HepG2 (cell line): ENCODE data around the gene COG1. TPM values are rescaled to one million over a fixed set of nuclear protein-coding genes. Genes with fewer than 3 reads are reported as not detected.

Source experiments
- HHEX ChIP-seq: IDR thresholded peaks from 2 replicates; pipeline ENCODE4 v1.6.1; 2016; ENCODE audit warnings: control low read depth
- HNRNPUL1 ChIP-seq: fragments of 200-400 bp; formaldehyde crosslinking; IDR thresholded peaks from 2 replicates; pipeline ENCODE4 v1.6.1; 2017; ENCODE audit warnings: low read depth, mild to moderate bottlenecking, low read length, moderate library complexity
- KDM5B ChIP-seq: sonication (generic); formaldehyde crosslinking; IDR thresholded peaks from 2 replicates; pipeline ENCODE4 v1.4.0; 2020; ENCODE audit warnings: missing genetic modification reagents, mild to moderate bottlenecking, borderline replicate concordance
- MLLT10 ChIP-seq: sonication (generic); formaldehyde crosslinking; IDR thresholded peaks from 2 replicates; pipeline ENCODE4 v1.4.0; 2020; ENCODE audit warnings: missing genetic modification reagents
- PAWR ChIP-seq: sonication (generic); formaldehyde crosslinking; IDR thresholded peaks from 2 replicates; pipeline ENCODE4 v1.4.0; 2020; ENCODE audit warnings: missing genetic modification reagents, mild to moderate bottlenecking, borderline replicate concordance
- TCF7 ChIP-seq: sonication (generic); IDR thresholded peaks from 2 replicates; pipeline ENCODE4 v1.6.1; 2016; ENCODE audit warnings: antibody characterized with exemption, low read depth
- ZBTB14 ChIP-seq: sonication (generic); formaldehyde crosslinking; IDR thresholded peaks from 2 replicates; pipeline ENCODE4 v1.4.0; 2020; ENCODE audit warnings: missing genetic modification reagents
- ZNF260 ChIP-seq: sonication (generic); formaldehyde crosslinking; IDR thresholded peaks from 2 replicates; pipeline ENCODE4 v1.4.0; 2020; ENCODE audit warnings: missing genetic modification reagents, low read depth, mild to moderate bottlenecking, borderline replicate concordance
- ZNF275 ChIP-seq: sonication (generic); formaldehyde crosslinking; IDR thresholded peaks from 2 replicates; pipeline ENCODE4 v1.8.0; 2022; ENCODE audit warnings: missing genetic modification reagents, mild to moderate bottlenecking, inconsistent platforms, borderline replicate concordance
- ZNF879 ChIP-seq: sonication (generic); formaldehyde crosslinking; IDR thresholded peaks from 2 replicates; pipeline ENCODE4 v1.8.1; 2023; ENCODE audit warnings: missing genetic modification reagents
- polyA plus RNA-seq, 8 experiments: library from polyadenylated mRNA; depleted of rRNA in 3 of 8; stranded (reverse) in 7 of 8; unstranded in 1 of 8; fragments of >200 nt; fragmentation: Illumina TruSeq in 4 of 8; extraction: Trizol in 4 of 8; gene quantifications; 2 replicates each; pipeline versions ENCODE4 v1.2.1 to v1.2.3, GENCODE V29; 2011 to 2016; ENCODE audit warnings: low read depth in 4 of 8, missing spikeins in 1 of 8, mixed read lengths in 1 of 8; ENCODE audit not compliant: insufficient read depth in 1 of 8
- total RNA-seq, 5 experiments: library from RNA; depleted of rRNA; stranded (reverse); fragments of >200 nt; fragmentation: Illumina TruSeq; extraction: Trizol; gene quantifications; 2 replicates each; pipeline ENCODE4 v1.2.3, GENCODE V29; 2016; ENCODE audit warnings: low read depth in 1 of 5
- TF ChIP-seq, protein P1 (sequence below): sonication (generic); formaldehyde crosslinking; IDR thresholded peaks from 2 replicates; pipeline ENCODE4 v1.4.0; 2020; ENCODE audit warnings: mild to moderate bottlenecking, missing genetic modification reagents, borderline replicate concordance
- TF ChIP-seq, protein P2 (sequence below): sonication (generic); formaldehyde crosslinking; IDR thresholded peaks from 2 replicates; pipeline ENCODE4 v1.5.0; 2020; ENCODE audit warnings: missing genetic modification reagents, mild to moderate bottlenecking, borderline replicate concordance
- TF ChIP-seq, protein P3 (sequence below): sonication (generic); formaldehyde crosslinking; IDR thresholded peaks from 2 replicates; pipeline ENCODE4 v1.8.0; 2022; ENCODE audit warnings: missing genetic modification reagents, low read depth, mild to moderate bottlenecking, borderline replicate concordance
- TF ChIP-seq, protein P4 (sequence below): sonication (generic); formaldehyde crosslinking; IDR thresholded peaks from 2 replicates; pipeline ENCODE4 v1.5.1; 2020; ENCODE audit warnings: mild to moderate bottlenecking, missing genetic modification reagents, moderate library complexity

The COG1 gene
- total and polyA plus RNA-seq, 2 of the 13 experiments (the other 11 are each of a cell fraction or from before 2014, with no cell fraction given): 36.6 to 39.7 TPM

- TF ChIP-seq, protein P1, sequence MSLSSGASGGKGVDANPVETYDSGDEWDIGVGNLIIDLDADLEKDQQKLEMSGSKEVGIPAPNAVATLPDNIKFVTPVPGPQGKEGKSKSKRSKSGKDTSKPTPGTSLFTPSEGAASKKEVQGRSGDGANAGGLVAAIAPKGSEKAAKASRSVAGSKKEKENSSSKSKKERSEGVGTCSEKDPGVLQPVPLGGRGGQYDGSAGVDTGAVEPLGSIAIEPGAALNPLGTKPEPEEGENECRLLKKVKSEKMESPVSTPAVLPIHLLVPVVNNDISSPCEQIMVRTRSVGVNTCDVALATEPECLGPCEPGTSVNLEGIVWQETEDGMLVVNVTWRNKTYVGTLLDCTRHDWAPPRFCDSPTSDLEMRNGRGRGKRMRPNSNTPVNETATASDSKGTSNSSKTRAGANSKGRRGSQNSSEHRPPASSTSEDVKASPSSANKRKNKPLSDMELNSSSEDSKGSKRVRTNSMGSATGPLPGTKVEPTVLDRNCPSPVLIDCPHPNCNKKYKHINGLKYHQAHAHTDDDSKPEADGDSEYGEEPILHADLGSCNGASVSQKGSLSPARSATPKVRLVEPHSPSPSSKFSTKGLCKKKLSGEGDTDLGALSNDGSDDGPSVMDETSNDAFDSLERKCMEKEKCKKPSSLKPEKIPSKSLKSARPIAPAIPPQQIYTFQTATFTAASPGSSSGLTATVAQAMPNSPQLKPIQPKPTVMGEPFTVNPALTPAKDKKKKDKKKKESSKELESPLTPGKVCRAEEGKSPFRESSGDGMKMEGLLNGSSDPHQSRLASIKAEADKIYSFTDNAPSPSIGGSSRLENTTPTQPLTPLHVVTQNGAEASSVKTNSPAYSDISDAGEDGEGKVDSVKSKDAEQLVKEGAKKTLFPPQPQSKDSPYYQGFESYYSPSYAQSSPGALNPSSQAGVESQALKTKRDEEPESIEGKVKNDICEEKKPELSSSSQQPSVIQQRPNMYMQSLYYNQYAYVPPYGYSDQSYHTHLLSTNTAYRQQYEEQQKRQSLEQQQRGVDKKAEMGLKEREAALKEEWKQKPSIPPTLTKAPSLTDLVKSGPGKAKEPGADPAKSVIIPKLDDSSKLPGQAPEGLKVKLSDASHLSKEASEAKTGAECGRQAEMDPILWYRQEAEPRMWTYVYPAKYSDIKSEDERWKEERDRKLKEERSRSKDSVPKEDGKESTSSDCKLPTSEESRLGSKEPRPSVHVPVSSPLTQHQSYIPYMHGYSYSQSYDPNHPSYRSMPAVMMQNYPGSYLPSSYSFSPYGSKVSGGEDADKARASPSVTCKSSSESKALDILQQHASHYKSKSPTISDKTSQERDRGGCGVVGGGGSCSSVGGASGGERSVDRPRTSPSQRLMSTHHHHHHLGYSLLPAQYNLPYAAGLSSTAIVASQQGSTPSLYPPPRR: peak; percentile 96
- TF ChIP-seq HHEX (peak; percentile 37; the same call in 1 of the 2 replicates), ZBTB14 (no peak), TCF7 (peak; percentile 83), KDM5B (CRISPR knock-in tag) (no peak; the same call in 1 of the 2 replicates), HNRNPUL1 (no peak), ZNF260 (CRISPR knock-in tag) (no peak), PAWR (CRISPR knock-in tag) (no peak), ZNF275 (CRISPR knock-in tag) (0 out of 2 replicates have a peak, but pooled peaks have one; percentile 71), MLLT10 (CRISPR knock-in tag) (no peak), ZNF879 (CRISPR knock-in tag) (no peak)
- TF ChIP-seq, protein P2, sequence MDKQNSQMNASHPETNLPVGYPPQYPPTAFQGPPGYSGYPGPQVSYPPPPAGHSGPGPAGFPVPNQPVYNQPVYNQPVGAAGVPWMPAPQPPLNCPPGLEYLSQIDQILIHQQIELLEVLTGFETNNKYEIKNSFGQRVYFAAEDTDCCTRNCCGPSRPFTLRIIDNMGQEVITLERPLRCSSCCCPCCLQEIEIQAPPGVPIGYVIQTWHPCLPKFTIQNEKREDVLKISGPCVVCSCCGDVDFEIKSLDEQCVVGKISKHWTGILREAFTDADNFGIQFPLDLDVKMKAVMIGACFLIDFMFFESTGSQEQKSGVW (CRISPR knock-in tag): no peak
- TF ChIP-seq, protein P3, sequence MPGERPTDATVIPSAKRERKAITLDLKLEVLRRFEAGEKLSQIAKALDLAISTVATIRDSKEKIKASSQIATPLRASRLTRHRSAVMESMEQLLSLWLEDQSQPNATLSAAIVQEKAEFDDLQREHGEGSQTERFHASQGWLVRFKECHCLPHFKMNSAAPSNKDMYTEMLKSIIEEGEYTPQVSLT: no peak
- TF ChIP-seq, protein P4, sequence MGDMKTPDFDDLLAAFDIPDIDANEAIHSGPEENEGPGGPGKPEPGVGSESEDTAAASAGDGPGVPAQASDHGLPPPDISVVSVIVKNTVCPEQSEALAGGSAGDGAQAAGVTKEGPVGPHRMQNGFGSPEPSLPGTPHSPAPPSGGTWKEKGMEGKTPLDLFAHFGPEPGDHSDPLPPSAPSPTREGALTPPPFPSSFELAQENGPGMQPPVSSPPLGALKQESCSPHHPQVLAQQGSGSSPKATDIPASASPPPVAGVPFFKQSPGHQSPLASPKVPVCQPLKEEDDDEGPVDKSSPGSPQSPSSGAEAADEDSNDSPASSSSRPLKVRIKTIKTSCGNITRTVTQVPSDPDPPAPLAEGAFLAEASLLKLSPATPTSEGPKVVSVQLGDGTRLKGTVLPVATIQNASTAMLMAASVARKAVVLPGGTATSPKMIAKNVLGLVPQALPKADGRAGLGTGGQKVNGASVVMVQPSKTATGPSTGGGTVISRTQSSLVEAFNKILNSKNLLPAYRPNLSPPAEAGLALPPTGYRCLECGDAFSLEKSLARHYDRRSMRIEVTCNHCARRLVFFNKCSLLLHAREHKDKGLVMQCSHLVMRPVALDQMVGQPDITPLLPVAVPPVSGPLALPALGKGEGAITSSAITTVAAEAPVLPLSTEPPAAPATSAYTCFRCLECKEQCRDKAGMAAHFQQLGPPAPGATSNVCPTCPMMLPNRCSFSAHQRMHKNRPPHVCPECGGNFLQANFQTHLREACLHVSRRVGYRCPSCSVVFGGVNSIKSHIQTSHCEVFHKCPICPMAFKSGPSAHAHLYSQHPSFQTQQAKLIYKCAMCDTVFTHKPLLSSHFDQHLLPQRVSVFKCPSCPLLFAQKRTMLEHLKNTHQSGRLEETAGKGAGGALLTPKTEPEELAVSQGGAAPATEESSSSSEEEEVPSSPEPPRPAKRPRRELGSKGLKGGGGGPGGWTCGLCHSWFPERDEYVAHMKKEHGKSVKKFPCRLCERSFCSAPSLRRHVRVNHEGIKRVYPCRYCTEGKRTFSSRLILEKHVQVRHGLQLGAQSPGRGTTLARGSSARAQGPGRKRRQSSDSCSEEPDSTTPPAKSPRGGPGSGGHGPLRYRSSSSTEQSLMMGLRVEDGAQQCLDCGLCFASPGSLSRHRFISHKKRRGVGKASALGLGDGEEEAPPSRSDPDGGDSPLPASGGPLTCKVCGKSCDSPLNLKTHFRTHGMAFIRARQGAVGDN: peak; percentile 100
These were observed 8.6 kb downstream of the COG1 start (continued) for GRCh38 chr17:73201215-73202069.
